GM18511 (cell line): ENCODE data around the gene PHACTR3.

Source experiments
- ATAC-seq: cut with Tn5 transposase; IDR thresholded peaks from one replicate; pipeline ENCODE4 v1.9.1; 2021; ENCODE audit warnings: mild to moderate bottlenecking, moderate library complexity; ENCODE audit not compliant: unreplicated experiment

Gene PHACTR3

DNA sequence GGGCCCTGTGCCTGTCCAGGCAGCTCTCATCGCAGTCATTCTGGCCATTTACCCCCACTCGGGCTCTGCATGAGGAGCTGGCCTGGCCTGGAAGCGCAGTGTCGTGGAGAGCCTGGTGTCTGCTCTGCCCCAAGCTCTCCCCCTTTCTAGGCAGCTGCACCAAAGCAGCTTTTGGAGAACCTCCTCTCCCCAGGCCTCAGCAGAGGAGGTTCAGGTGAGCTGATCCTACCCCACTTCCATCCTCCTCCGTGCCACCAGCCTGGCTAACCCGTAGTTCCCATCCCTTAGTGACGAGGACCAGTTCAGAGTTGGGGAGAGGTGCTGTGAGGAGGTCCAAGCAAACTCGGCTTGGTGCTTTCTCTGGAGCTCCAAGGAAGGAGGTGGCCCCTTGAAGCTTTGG, 30.5 kb upstream of the PHACTR3 start:
- no peak for ATAC-seq

GRCh38 chr20:59574308-59574707, 30.0 kb upstream of the PHACTR3 start:
- no peak for ATAC-seq

GRCh38 chr20:59575216-59575615, 29.1 kb upstream of the PHACTR3 start:
- no peak for ATAC-seq

GRCh38 chr20:59575653-59576052, 28.7 kb upstream of the PHACTR3 start:
- no peak for ATAC-seq

GRCh38 chr20:59576216-59576953, 28.0 kb upstream of the PHACTR3 start:
- no peak for ATAC-seq

- no peak for ATAC-seq
Measured at GRCh38 chr20:59577037-59577808, 27.1 kb upstream of the PHACTR3 start.

DNA sequence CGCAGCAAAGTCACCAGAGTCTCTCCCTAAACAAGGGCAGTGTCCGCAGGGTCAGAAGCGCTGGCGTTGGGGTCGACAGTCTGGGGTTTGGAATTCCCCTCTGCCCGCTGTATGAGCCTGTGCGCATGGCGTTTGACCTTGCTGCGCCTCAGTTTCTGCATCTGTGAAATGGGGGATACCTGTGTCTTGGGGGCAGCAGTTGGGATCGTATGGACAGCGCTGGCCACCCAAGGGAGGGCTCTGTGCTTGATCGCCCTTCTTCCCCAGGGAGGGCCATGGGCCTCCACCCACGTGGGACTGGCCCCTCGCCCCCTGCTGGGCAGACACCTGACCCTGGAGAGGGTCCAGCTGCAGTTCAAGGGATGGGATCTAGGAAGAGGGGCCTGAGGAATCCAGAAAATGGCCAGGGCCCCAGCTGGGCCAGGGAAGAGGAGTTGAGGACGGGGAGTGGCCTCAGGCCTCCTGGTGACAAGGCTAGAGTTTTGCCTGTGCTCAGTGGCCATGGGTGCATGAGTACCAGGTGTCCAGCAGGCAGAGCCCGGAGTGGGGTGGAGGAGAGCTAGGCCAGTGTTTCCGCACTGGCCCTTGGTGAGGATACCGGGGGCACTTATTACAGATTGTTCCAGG, 26.4 kb upstream of the PHACTR3 start:
- ATAC-seq, result no peak

GRCh38 chr20:59578436-59579403, 25.6 kb upstream of the PHACTR3 start:
- no peak for ATAC-seq

DNA sequence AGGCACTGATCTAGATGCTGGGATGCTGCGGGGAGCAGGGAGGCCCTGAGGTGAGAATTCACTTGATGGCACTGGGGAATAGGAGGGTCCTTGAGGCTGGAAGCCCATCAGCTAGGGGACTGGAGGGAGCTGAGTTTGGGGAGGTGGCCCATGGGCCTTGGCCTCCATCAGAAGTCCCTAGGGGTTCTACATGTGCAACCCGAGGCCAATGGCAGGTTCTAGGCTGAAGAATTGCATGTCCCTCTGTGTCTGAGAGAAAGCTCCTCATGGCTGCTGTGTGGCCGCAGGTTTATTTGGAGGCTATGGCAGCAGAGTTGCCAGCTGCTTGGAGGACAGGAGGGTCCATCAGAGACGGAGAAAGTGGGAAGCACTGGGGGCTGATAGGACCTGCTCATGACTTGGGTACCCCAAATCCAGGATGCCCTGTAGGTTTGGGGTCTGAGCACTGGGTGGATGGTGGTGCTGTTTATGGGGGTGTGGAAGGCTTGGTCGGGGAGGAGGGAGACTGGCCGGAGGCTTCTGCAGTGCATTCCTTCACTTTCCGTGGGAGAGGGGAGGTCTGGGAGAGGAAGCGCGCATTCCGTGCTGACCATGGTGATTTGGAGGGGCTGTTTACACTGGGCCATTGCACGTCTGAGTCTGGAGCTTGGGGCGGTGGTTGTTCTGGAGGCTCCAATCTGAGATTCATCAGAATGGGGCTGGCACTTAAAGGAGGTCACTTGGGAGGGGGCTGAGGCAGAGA, 24.8 kb upstream of the PHACTR3 start:
- no peak for ATAC-seq

DNA sequence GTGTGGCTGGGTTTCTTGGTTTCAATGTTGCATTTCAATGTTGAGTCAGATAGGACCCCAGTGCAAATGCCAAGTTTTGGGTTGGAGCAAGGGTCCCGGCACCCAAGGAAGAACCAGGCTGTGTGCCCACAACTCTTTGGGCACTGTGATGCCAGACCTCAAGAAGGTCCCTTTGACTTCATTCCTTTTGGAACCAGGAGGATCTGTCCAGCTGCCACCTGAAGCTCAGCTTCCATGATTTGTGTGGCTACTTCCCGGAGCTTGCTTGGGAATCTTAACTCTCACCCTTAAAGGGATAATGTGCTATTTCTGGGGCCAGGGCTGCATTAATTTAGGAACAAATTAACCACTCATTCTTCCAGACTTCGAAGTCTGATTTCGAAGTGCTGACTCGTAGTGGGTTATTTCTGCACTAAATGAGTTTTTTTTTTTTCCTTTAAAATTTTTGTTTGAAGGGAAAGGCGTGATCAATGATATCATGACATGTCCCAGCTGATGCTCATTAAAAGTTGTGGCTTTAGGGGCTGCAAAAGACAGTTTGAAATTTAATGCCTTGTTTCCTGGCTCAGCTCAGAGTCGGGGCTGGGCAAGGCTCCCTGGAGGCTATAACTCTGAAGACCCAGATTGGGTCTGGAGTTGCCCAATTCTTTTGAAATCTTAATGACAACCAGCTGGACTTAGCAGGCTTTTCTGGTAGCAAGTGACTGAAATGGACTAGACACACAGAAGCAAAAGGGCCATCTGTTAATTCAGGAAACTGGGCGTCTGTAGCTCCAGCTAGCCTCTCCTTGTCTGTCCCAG, 24.0 kb upstream of the PHACTR3 start:
- ATAC-seq, result no peak

- no peak for ATAC-seq
Measured at GRCh38 chr20:59580991-59581401, 23.3 kb upstream of the PHACTR3 start.

DNA sequence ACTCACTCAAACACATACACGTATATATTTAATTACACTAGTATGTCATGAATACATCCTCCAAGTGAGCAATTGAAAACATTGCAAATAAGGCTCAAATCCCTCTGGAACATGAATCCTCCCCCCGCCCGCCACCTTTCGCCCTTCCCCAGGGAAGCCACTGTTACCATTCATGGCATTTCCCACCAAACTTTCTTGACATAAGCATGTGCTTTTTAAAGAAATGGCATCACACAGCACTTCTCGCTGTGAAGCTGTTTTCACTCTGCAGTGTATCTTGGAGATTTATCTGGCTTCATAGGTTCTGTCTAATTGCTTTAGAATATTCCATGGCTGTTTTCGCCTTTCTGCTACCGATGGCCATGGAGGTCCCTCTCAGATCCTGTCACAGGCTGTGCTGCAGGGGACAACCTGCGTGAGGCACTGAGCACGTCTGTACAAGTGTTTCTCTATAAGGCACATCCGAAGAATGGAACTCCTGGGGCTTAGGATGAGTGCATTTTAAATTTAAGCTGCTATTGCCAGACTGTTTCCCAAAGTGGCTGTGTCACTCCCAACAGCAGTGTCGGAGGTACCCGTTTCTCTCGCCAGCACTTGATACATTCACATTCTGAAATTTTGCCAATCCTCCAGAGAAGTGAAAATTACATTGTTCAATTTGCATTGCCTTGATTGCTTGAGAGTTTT, 22.2 kb upstream of the PHACTR3 start:
- no peak for ATAC-seq

GRCh38 chr20:59583428-59584277, 20.7 kb upstream of the PHACTR3 start:
- ATAC-seq, result no peak

- ATAC-seq, result no peak
Measured at GRCh38 chr20:59584278-59584925, 19.9 kb upstream of the PHACTR3 start.

GRCh38 chr20:59585714-59586409, 18.5 kb upstream of the PHACTR3 start:
- ATAC-seq, result no peak

- no peak for ATAC-seq
Measured at GRCh38 chr20:59586613-59587012, 17.7 kb upstream of the PHACTR3 start.

DNA sequence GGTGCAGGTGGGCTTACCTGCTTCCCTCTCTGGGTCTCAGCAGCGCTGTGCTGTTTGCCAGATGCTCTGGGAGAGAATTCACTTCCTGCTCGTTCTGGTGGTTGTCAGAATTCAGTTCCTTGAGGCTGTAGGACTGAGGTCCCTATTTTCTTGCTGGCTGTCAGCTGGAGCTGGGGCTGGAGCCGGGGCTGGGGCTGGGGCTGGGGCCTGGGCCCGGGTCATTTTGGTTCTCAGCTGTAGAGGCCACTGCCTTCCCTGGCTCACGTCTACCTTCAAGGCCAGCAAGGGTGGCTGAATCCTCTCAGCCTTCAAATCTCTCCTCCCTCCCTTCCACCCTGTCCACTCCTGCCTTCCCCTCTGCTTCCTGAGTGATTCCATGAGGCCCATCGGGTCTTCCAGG, 16.8 kb upstream of the PHACTR3 start:
- ATAC-seq, result no peak
